HG02852 (cell line): Measurements from ENCODE around the gene UBAC2.

ENCODE experiments used
- ATAC-seq: cut with Tn5 transposase; IDR thresholded peaks from one replicate; pipeline ENCODE4 v1.9.1; 2021; ENCODE audit warnings: mild to moderate bottlenecking, moderate library complexity; ENCODE audit not compliant: unreplicated experiment

Gene UBAC2

GRCh38 chr13:99289674-99290337, 89.2 kb downstream of the UBAC2 start:
- no peak for ATAC-seq

GRCh38 chr13:99290894-99291293, 90.2 kb downstream of the UBAC2 start:
- ATAC-seq: no peak

- no peak for ATAC-seq
Measured at GRCh38 chr13:99293178-99293577, 92.5 kb downstream of the UBAC2 start.

- ATAC-seq: no peak
Measured at GRCh38 chr13:99294198-99294597, 93.5 kb downstream of the UBAC2 start.

- ATAC-seq: no peak
Measured at GRCh38 chr13:99294958-99295357, 94.3 kb downstream of the UBAC2 start.

- no peak for ATAC-seq
Measured at GRCh38 chr13:99295488-99296252, 95.0 kb downstream of the UBAC2 start.

GRCh38 chr13:99296398-99296797, 95.7 kb downstream of the UBAC2 start:
- peak; percentile 65 for ATAC-seq

GRCh38 chr13:99297331-99297730, 96.7 kb downstream of the UBAC2 start:
- ATAC-seq: no peak

- no peak for ATAC-seq
Measured at GRCh38 chr13:99298056-99298455, 97.4 kb downstream of the UBAC2 start.

- no peak for ATAC-seq
Measured at GRCh38 chr13:99299256-99299919, 98.7 kb downstream of the UBAC2 start.

GRCh38 chr13:99299920-99300341, 99.3 kb downstream of the UBAC2 start:
- ATAC-seq: no peak

GRCh38 chr13:99301056-99301838, 100.6 kb downstream of the UBAC2 start:
- no peak for ATAC-seq

GRCh38 chr13:99301913-99302636, 101.4 kb downstream of the UBAC2 start:
- no peak for ATAC-seq

- ATAC-seq: no peak
Measured at GRCh38 chr13:99302637-99303505, 102.2 kb downstream of the UBAC2 start.

GRCh38 chr13:99303863-99304521, 103.3 kb downstream of the UBAC2 start:
- ATAC-seq: no peak

- no peak for ATAC-seq
Measured at GRCh38 chr13:99304541-99304940, 103.9 kb downstream of the UBAC2 start.

- no peak for ATAC-seq
Measured at GRCh38 chr13:99305158-99305557, 104.5 kb downstream of the UBAC2 start.

- ATAC-seq: no peak
Measured at GRCh38 chr13:99305566-99305965, 104.9 kb downstream of the UBAC2 start.

- peak; percentile 61 for ATAC-seq
Measured at GRCh38 chr13:99307247-99307646, 106.6 kb downstream of the UBAC2 start, which contains the start of gene GPR183. TSS of gene GPR183 (minus strand) at chr13:99307399. CDS start at chr13:99296145, 11,254 bp downstream.
